Superior temporal gyrus (tissue), 1 donor: ENCODE measurements around the gene SMC1A.
"Not testable (repeated sequence)": the region's sequence is repeated elsewhere in the genome, so short reads cannot be mapped to it uniquely, and the experiment has no call there.

Experiments used
- DNase-seq: peaks from one replicate; pipeline ENCODE4 v3.0.0-alpha.2; 2016; ENCODE audit errors: extremely low spot score

The SMC1A gene

GRCh38 chrX:53422086-53422860, at the start of gene SMC1A:
Gene SMC1A, minus strand, starts transcription at chrX:53422654. Its CDS starts 54 bp downstream, at chrX:53422600.
- peak; percentile 92 for DNase-seq

GRCh38 chrX:53471346-53471745, 48.9 kb upstream of the SMC1A start:
- DNase-seq = no peak

GRCh38 chrX:53468659-53469058, 46.2 kb upstream of the SMC1A start:
- DNase-seq = not testable (repeated sequence)

DNA sequence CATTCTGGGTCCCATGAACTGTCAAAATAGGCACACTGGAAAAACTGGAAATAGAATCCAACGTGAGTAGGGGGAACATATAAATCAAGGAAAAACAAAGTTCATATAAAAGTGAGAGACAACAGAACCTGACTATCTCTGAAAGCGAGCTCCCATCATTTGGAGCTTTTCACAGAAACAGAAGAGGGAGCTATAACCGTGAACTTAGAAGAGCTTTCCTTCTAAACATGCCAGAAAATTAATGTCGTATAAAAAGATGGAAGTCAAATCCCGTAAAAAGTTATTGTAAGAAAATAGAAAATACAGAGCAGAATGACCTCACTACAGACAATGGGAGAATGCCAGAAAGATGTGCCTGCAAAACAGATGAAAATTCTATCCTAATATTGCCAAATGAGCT, 35.6 kb upstream of the SMC1A start:
- DNase-seq = peak; percentile 8

DNA sequence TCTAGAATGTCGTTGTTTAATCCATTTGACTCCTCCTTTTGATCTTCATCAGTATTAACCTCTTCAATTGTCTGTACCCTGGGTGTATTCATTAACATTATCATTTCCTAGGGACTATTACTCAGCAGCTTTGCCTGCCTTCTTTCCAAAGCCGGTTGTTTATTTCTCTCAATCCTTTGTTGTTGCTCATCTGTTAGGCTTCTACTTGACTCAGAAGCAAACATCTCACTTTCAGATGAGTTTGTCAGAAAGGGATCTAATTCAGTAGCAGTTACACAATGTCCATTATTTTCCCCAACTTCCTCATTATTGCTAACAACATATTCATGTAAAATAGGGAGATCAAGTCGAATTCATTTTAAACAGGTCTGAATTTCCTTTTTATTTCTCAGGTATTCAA, 33.8 kb upstream of the SMC1A start:
- no peak for DNase-seq

- no peak for DNase-seq
These were observed 30.4 kb upstream of the SMC1A start for GRCh38 chrX:53452812-53453211.

DNA sequence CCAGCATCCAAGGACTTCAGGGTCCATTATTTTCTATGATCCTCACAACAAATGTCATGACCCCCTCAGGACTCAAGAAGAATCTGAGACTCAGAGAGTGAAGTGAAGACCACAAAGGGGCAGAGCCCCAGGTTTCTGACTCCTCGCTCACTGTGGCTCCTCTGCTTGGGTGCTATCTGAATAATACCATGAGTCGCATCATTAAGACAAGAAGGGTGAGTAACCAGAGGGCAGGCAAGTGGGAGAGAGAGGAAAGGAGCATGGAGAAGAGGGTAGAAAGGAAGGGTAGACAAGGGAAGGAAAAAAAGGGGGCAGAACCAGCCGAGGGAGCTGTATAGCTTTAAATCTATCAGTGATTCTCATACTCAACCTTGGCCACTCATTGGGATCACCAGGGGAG, 27.2 kb upstream of the SMC1A start:
- no peak for DNase-seq

- no peak for DNase-seq
These were observed 25.0 kb upstream of the SMC1A start for GRCh38 chrX:53447441-53447840.

DNA sequence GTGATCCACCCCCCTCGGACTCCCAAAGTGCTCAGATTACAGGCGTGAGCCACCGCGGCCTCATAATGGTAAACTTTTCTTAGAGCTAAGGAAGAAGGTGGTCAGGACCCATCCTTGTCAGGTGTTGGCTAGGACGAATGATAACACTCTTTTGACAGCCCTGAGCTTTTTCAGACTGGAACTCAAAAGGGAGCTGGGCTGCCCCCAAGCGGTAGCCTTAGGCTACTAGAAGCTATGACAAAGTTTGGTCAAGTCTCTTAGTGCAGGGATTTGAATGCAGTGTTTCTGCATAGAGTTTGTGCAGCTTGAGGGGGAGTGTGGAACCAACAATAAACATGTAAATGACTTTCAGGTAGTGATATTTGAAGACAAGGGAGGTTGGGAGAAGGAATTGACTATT, 23.5 kb upstream of the SMC1A start:
- DNase-seq = peak; percentile 45

DNA sequence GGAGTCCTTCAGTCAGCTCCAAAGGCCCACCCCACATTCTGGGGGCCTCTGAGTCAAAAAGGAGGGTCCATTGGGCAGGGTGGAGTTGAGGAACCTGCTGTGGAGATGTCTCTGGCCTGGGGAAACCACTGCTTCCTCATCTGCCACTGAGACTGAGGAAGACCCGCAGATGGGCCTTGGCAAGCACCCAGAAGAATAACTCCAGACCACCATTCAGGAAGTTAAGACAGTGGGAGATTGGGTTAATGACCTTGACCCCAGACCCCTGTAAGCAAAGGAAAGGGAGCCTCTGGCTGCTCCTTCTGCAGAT, 19.8 kb upstream of the SMC1A start:
- no peak for DNase-seq

DNA sequence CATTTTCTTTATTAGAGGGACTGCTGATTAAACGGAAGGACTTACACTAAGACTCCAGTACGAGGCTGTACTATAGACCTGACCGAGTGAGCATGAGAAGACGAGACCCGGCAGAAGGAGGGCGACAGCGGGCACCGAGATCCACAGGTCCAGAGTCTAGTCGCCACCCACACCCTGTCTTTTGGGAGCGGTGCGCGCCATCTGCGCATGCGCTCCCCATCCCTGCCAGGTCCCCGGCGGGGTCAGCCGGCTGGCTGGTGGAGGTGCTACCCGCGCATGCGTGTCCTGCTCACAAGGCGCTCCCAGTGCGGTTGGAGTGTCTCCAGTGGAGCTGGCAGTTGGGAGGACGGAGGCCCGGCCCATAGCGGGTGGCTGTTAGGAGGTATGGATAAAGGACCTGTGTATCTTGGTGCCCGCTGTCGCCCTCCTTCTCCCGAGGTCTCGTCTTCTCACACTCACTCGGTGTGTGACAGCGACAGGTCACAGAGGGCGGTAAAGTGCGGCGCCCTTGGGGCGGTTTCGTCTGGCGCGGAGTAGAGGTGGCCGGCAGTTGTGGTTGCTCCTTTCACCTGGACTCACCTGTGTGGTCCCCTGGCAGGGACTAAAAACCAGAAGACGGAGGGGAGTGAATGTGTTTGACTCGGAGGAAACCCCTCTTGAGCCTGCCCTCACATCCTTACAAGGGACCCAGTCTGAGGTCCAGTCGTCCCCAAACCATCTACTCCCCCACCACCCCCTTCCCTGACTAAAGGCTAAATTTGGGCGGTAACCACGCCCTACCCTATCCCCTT, 19.3 kb upstream of the SMC1A start:
- peak; percentile 41 for DNase-seq

- peak; percentile 8 for DNase-seq
These were observed 18.4 kb upstream of the SMC1A start for GRCh38 chrX:53440621-53441517.

DNA sequence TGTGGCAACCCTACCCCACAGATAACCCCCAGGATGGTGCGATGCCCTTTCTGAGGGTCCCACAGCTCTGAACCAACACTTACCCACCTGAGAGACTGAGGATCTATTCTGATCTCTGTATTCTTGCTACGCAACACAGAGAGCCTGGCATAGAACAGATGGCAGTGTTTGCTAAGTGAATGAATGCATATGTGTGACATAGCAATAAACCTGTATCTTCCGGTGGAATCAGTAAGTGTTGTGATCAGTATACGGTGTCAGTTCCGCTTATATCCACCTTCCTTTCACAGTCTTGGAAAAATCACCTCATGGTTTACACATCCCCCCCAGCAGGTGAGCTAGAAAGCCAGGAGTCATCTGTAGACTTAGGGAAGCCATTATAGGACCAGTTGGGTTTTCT, 17.6 kb upstream of the SMC1A start:
- peak; percentile 5 for DNase-seq

DNA sequence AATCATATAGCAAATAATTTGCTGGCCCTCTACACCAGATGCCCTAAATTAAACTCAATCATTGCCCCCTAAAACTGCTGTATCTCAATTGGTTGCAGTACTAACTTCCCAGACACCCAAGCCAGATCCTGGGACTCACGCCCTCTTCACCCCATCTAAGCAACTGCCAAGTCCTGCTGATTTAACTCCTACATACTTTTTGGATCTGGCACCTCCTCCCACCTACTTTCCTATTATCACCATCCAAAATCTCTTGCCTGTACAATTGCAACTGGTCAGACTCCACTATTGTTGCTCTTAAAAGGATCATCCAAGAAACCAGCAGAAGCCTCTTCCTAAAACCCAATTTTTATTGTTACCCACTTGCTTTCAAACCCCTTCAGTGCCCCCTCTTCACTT, 16.4 kb upstream of the SMC1A start:
- DNase-seq = no peak

GRCh38 chrX:53438174-53438831, 15.8 kb upstream of the SMC1A start:
- DNase-seq = no peak

GRCh38 chrX:53437206-53437605, 14.8 kb upstream of the SMC1A start:
- no peak for DNase-seq

DNA sequence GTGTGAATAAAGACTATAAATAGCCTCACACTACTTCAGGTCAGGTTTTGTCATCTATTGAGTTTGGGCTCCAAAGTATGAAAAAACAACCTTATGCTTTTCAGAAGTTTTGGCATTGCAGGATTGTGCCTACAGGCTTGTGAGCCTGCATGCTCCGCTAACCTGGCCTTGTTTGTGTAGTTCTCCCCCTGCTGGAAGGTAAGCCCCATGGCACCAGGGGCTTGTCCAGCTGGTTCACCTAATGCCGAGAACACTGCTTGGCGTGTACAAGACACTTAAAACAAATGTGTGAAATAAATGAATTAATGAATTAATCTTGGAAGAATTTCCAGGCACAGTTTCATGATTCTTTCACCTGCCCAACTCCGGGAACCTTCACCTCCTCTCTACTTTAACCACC, 13.5 kb upstream of the SMC1A start:
- DNase-seq = peak; percentile 46

- DNase-seq = peak; percentile 81
These were observed 11.5 kb upstream of the SMC1A start, which contains the start of gene HSD17B10 for GRCh38 chrX:53433651-53434639. Gene HSD17B10, minus strand, starts transcription at chrX:53434370. Its CDS starts 25 bp downstream, at chrX:53434345.

DNA sequence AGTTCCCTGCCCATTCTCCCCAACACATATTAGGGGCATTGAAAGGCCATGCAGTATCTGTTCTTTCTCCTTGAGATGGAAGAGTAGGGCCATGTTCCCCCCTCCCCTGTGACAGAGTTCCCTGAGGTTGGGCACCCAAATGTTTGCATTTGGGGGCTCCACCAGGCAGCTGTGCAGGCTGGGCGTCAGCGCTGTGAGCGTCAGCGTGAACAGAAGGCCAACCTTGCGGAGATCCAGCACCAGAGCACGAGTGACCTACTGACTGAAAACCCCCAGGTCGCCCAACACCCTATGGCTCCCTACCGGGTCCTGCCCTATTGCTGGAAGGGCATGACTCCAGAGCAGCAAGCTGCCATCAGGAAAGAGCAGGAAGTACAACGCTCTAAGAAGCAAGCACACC, 7.8 kb upstream of the SMC1A start:
- no peak for DNase-seq

DNA sequence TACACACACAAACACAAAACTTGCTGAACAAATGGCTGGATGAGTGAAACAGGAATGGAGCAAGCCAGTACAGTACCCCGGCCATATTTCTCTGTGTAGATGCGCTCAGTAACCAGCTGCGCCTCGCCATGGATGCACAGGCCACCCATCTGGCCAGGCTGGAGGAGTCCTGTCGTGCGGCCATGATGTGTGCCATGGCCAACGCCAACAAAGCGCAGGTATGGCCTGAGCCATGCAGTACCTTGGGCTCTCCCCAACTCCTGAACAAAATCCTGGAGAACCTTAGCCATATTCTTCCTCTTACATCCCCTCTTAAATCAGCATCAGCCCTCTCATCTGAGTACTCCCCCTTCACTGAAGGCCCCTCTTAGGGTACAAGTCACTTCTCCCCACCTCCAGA, 7.3 kb upstream of the SMC1A start:
- no peak for DNase-seq
